Fibroblast of lung (primary cell): ENCODE data around the gene GPC6.

Source experiments
- EZH2 ChIP-seq: IDR thresholded peaks from 2 replicates; pipeline ENCODE4 v1.5.1; 2012; ENCODE audit warnings: low read length, control low read depth, mild to moderate bottlenecking; ENCODE audit errors: missing control alignments
- TF ChIP-seq, protein P1 (sequence below), 2 donors: IDR thresholded peaks in 1 of 2; conservative IDR thresholded peaks in 1 of 2; 1 replicate in 1 of 2; 2 replicates in 1 of 2; pipeline ENCODE4 v1.5.1; 2011 to 2012; ENCODE audit warnings: low read length in 2 of 2, control low read depth in 1 of 2, inconsistent platforms in 1 of 2, low read depth in 1 of 2, mild to moderate bottlenecking in 1 of 2

DNA sequence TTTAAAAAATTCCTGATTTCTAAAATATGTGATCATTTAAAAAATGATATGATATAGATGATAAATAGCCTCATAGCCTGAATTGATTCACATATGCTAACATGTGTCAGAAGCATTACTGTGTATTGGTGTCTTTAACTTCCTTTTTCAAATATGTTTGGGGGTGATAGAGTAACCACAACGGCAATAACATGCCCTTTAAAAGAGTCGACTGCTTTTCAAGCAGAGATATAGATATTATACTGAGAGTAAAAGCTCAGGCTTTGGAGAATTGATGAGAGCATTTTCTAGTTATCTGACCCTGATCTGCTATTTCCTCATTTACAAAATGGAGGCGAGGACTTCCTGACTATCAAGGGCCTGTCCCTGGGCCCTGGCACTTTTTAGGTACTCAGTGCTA lies 992.3 kb downstream of the GPC6 start:
- TF ChIP-seq, protein P1, sequence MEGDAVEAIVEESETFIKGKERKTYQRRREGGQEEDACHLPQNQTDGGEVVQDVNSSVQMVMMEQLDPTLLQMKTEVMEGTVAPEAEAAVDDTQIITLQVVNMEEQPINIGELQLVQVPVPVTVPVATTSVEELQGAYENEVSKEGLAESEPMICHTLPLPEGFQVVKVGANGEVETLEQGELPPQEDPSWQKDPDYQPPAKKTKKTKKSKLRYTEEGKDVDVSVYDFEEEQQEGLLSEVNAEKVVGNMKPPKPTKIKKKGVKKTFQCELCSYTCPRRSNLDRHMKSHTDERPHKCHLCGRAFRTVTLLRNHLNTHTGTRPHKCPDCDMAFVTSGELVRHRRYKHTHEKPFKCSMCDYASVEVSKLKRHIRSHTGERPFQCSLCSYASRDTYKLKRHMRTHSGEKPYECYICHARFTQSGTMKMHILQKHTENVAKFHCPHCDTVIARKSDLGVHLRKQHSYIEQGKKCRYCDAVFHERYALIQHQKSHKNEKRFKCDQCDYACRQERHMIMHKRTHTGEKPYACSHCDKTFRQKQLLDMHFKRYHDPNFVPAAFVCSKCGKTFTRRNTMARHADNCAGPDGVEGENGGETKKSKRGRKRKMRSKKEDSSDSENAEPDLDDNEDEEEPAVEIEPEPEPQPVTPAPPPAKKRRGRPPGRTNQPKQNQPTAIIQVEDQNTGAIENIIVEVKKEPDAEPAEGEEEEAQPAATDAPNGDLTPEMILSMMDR (conservative IDR thresholded peaks at IDR 0.05 in 1 of 2, IDR thresholded peaks at IDR 0.05 in 1 of 2; ENCODE audit: low read depth in 1 of 2, low read length in 2 of 2): no peak
- no peak for TF ChIP-seq EZH2
